Lower leg skin (tissue), 4 donors: Measurements from ENCODE around the gene ADARB2. TPM values are rescaled to one million over a fixed set of nuclear protein-coding genes. Genes with fewer than 3 reads are reported as not detected.

Source experiments
- DNase-seq, 2 donors: peaks; one replicate each; pipeline ENCODE4 v3.0.0-alpha.2; 2019; ENCODE audit warnings: low spot score in 2 of 2
- H3K4me3 ChIP-seq: fragments of 200-600 bp; sonication (generic); 2 replicates; pipeline ENCODE4 v1.5.1; 2017; ENCODE audit warnings: mild to moderate bottlenecking, low read depth; ENCODE audit not compliant: poor library complexity, severe bottlenecking
- CTCF ChIP-seq, 3 donors: fragments of 450-650 bp; IDR thresholded peaks; one replicate each; pipeline ENCODE4 v1.5.1; 2016; ENCODE audit warnings: antibody characterized with exemption in 3 of 3, mild to moderate bottlenecking in 3 of 3, moderate library complexity in 2 of 3
- POLR2A ChIP-seq, 2 donors: fragments of 450-650 bp; IDR thresholded peaks; one replicate each; pipeline ENCODE4 v1.6.1; 2016 to 2017; ENCODE audit warnings: antibody characterized with exemption in 2 of 2, mild to moderate bottlenecking in 1 of 2, moderate library complexity in 1 of 2
- WGBS, 2 donors: methylation state at CpG; one replicate each; pipeline ENCODE4 v1.1.5; 2018; 5-methylcytosine and 5-hydroxymethylcytosine counted together
- intact Hi-C: fragments of 100-400 bp; cut with DNase I; formaldehyde crosslinking; loops from one replicate; pipeline ENCODE4 v1.15.0; 2023; ENCODE audit warnings: low total_unique reads
- total RNA-seq, 4 donors: library from RNA; depleted of rRNA; stranded (reverse); fragments of >200 nt; gene quantifications; one replicate each; pipeline ENCODE4 v1.1.0, GENCODE V29; 2016

The ADARB2 gene
- total RNA-seq, 4 donors from 2014 or later = 0.72 to 3.6 (median 1.8) TPM

GRCh38 chr10:1199897-1200721, 537.2 kb downstream of the ADARB2 start:
- no peak for TF ChIP-seq POLR2A (IDR thresholded peaks at IDR 0.05)
- TF ChIP-seq CTCF (IDR thresholded peaks at IDR 0.05) = no peak
- intact Hi-C loops = no loop called here
- WGBS, 2 donors = 86 to 92% methylated on average over 22 to 24 of the region's 24 CpGs
- DNase-seq = peak in 1 of 2 donors; percentile 78
- no peak overlapping the region for H3K4me3 ChIP-seq

GRCh38 chr10:1199345-1199673, 538.0 kb downstream of the ADARB2 start:
- 56 to 83% methylated on average over 4 to 17 of the region's 17 CpGs for WGBS, 2 donors
- peak in 1 of 2 donors; percentile 75 for DNase-seq
- TF ChIP-seq CTCF (IDR thresholded peaks at IDR 0.05) (no peak), POLR2A (IDR thresholded peaks at IDR 0.05) (no peak)
- no peak overlapping the region for H3K4me3 ChIP-seq
- intact Hi-C loops = no loop called here

GRCh38 chr10:1198453-1199344, 538.6 kb downstream of the ADARB2 start:
- no peak overlapping the region for H3K4me3 ChIP-seq
- intact Hi-C loops = no loop called here
- no peak for TF ChIP-seq CTCF (IDR thresholded peaks at IDR 0.05)
- no peak for TF ChIP-seq POLR2A (IDR thresholded peaks at IDR 0.05)
- 69 to 74% methylated on average over 20 of the region's 20 CpGs for WGBS, 2 donors
- peak in 1 of 2 donors; percentile 74 for DNase-seq

- no peak overlapping the region for H3K4me3 ChIP-seq
- DNase-seq = no peak
- intact Hi-C loops = no loop called here
- TF ChIP-seq POLR2A (IDR thresholded peaks at IDR 0.05) (no peak), CTCF (IDR thresholded peaks at IDR 0.05) (no peak)
- 52 to 58% methylated on average over 6 of the region's 6 CpGs for WGBS, 2 donors
Measured at GRCh38 chr10:1197384-1197783, 539.9 kb downstream of the ADARB2 start.

GRCh38 chr10:1196656-1197055, 540.7 kb downstream of the ADARB2 start:
- no peak for DNase-seq
- no peak overlapping the region for H3K4me3 ChIP-seq
- intact Hi-C loops = no loop called here
- WGBS, 2 donors = 77 to 79% methylated on average over 2 of the region's 2 CpGs
- TF ChIP-seq CTCF (IDR thresholded peaks at IDR 0.05) (no peak), POLR2A (IDR thresholded peaks at IDR 0.05) (no peak)
